Peyer's patch (tissue), 4 donors: ENCODE data around the gene WARS2.
"Not testable (repeated sequence)": the region's sequence is repeated elsewhere in the genome, so short reads cannot be mapped to it uniquely, and the experiment has no call there.

Experiments used
- CTCF ChIP-seq, 6 experiments: fragments of 450-650 bp in 4 of 6; fragments of 200-600 bp in 2 of 6; sonication (generic) in 1 of 6; IDR thresholded peaks; one replicate each; pipeline ENCODE4 v1.5.1; 2017 to 2019; ENCODE audit warnings: antibody characterized with exemption in 6 of 6, mild to moderate bottlenecking in 3 of 6, moderate library complexity in 1 of 6
- POLR2A ChIP-seq, 2 donors: fragments of 450-650 bp; IDR thresholded peaks; one replicate each; pipeline ENCODE4 v1.5.1; 2017; ENCODE audit warnings: antibody characterized with exemption in 2 of 2, mild to moderate bottlenecking in 2 of 2, moderate library complexity in 2 of 2

GRCh38 chr1:119156761-119157160 lies 16.3 kb upstream of the WARS2 start:
- TF ChIP-seq CTCF, POLR2A (IDR thresholded peaks at IDR 0.05): not testable (repeated sequence)
